Stimulated activated CD8-positive, alpha-beta memory T cell treated with anti-CD3 and anti-CD28 coated beads, Interleukin-7, amount 100 ng/mL, for 4 hours (primary cell): Measurements from ENCODE around the gene MYO15A.

Experiments
- DNase-seq, 2 donors: peaks; one replicate each; pipeline ENCODE4 v3.0.0-alpha.2; 2020; ENCODE audit warnings: low read depth in 2 of 2

MYO15A gene

GRCh38 chr17:18108401-18109312, at the start of gene MYO15A:
Gene MYO15A, plus strand, starts transcription at chr17:18108756. Its CDS starts 10,045 bp downstream, at chr17:18118801.
- DNase-seq, result no peak

GRCh38 chr17:18059283-18059682, 49.3 kb upstream of the MYO15A start:
- DNase-seq, result no peak

- no peak for DNase-seq
These were observed 44.5 kb upstream of the MYO15A start for GRCh38 chr17:18064053-18064452.

- DNase-seq, result no peak
These were observed 43.0 kb upstream of the MYO15A start for GRCh38 chr17:18065546-18065945.

- DNase-seq, result no peak
These were observed 41.7 kb upstream of the MYO15A start for GRCh38 chr17:18066866-18067265.

GRCh38 chr17:18069101-18069500, 39.5 kb upstream of the MYO15A start:
- DNase-seq, result no peak

GRCh38 chr17:18070861-18071340, 37.7 kb upstream of the MYO15A start:
- no peak for DNase-seq

GRCh38 chr17:18071751-18072150, 36.8 kb upstream of the MYO15A start:
- no peak for DNase-seq

- DNase-seq, result no peak
These were observed 33.8 kb upstream of the MYO15A start for GRCh38 chr17:18074566-18075272.

- DNase-seq, result no peak
These were observed 31.6 kb upstream of the MYO15A start for GRCh38 chr17:18076936-18077335.

- no peak for DNase-seq
These were observed 29.0 kb upstream of the MYO15A start for GRCh38 chr17:18079543-18079942.

- DNase-seq, result no peak
These were observed 24.3 kb upstream of the MYO15A start for GRCh38 chr17:18084256-18084655.

- peak; percentile 70 to 78 for DNase-seq
These were observed 20.7 kb upstream of the MYO15A start, which contains the start of gene DRG2 for GRCh38 chr17:18087610-18088491. Gene DRG2, plus strand, starts transcription at chr17:18087948. Its CDS starts 76 bp downstream, at chr17:18088024.

- no peak for DNase-seq
These were observed 18.9 kb upstream of the MYO15A start for GRCh38 chr17:18089613-18090012.

GRCh38 chr17:18093616-18094408, 14.7 kb upstream of the MYO15A start:
- no peak for DNase-seq

- no peak for DNase-seq
These were observed 14.1 kb upstream of the MYO15A start for GRCh38 chr17:18094409-18094807.

- DNase-seq, result no peak
These were observed 9.0 kb upstream of the MYO15A start for GRCh38 chr17:18099516-18099915.

GRCh38 chr17:18100616-18101015, 7.9 kb upstream of the MYO15A start:
- no peak for DNase-seq

GRCh38 chr17:18101828-18102227, 6.7 kb upstream of the MYO15A start:
- DNase-seq, result no peak

GRCh38 chr17:18102640-18103039, 5.9 kb upstream of the MYO15A start:
- DNase-seq, result no peak

GRCh38 chr17:18105027-18105426, 3.5 kb upstream of the MYO15A start:
- DNase-seq, result no peak
